ENCODE measurements around the gene CFAP107.
"Not testable (repeated sequence)": the region's sequence is repeated elsewhere in the genome, so short reads cannot be mapped to it uniquely, and the experiment has no call there.

The CFAP107 gene

GRCh38 chr1:12745992-12746323, at the start of gene CFAP107:
Gene CFAP107 (plus strand): TSS chr1:12746200. CDS start chr1:12746431, 231 bp downstream.
- DNase-seq (ENCODE audit: low spot score) = no peak
- no peak for FAIRE-seq

- DNase-seq (ENCODE audit: low spot score) (no peak), FAIRE-seq (no peak)
Measured at GRCh38 chr1:12696658-12697057, 49.3 kb upstream of the CFAP107 start.

GRCh38 chr1:12697397-12697796, 48.6 kb upstream of the CFAP107 start:
- DNase-seq (ENCODE audit: low spot score) = no peak
- FAIRE-seq = no peak

GRCh38 chr1:12703821-12704451, 42.1 kb upstream of the CFAP107 start:
- FAIRE-seq = no peak
- DNase-seq (ENCODE audit: low spot score) = no peak

GRCh38 chr1:12706061-12706460, 39.9 kb upstream of the CFAP107 start:
- DNase-seq (ENCODE audit: low spot score) = no peak
- FAIRE-seq = no peak

DNA sequence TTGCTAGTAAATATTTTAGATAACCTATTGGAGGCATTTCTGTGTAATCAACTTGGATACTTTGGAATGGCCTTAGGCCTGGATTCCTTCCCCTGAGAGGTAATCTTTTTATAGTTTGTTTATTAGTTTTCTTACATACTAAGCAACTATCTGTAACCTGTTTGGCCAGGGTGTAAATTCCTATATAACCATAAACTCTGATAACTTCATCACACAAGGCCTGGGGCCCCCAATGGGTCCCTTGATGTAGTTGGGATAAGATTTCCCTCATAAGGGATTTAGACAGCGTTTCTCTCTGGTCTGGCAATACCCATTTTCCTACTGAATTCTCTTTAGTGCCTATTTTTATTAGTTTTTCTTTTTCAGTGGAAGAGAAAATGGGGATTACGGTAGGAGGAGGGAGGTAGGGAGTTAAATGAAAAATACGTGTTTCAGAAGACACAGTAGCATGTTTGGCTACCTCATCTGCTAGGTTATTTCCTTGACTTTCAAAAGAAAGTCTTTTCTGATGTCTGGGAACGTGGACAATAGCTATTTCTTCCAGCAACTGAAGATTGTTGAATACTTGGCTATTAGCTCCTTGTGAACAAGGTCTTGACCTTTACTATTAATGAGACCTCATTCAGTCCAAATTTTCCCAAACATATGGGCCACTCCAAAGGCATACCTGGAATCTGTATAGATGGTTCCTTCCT, 37.5 kb upstream of the CFAP107 start:
- DNase-seq (ENCODE audit: low spot score) (no peak), FAIRE-seq (no peak)

DNA sequence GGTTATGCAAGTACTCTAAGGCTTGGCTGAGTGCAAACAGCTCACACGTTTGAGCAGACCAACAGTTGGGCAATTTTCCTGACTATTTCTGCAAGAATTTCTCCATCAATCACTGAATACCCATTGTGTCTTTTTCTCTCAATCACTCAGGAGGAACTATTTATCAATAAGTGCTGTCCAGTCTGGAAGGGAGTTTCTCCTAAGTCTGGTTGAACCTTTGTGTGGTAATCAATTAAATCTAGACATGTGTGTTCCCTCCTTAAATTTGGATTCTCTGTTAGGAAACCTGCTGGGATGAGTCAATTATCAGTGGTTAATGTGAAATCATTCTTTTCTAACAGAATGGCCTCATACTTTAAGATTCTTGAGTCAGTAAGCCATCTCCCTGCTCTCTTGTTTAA, 36.9 kb upstream of the CFAP107 start:
- no peak for DNase-seq (ENCODE audit: low spot score)
- no peak for FAIRE-seq

DNA sequence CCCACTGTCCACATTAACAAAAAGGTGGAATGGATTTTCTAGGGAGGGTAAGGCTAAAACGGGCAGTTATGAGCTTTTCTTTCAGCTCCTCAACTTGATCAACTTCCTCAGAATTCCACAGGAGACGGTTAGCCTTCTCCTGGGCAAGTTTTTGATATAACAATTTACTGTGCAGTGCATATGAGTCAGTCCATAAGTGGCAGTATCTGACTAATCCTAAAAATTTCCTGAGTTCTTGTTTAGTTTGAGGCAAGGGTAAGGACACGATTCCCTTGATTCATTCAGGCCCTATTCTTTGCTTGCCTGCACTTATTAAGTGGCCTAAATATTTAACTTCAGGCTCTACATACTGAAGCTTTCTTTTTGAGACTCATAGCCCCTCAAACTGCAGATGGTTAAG, 36.3 kb upstream of the CFAP107 start:
- FAIRE-seq (no peak), DNase-seq (ENCODE audit: low spot score) (no peak)

- FAIRE-seq = no peak
- DNase-seq (ENCODE audit: low spot score) = no peak
Measured at GRCh38 chr1:12711536-12711935, 34.5 kb upstream of the CFAP107 start.

DNA sequence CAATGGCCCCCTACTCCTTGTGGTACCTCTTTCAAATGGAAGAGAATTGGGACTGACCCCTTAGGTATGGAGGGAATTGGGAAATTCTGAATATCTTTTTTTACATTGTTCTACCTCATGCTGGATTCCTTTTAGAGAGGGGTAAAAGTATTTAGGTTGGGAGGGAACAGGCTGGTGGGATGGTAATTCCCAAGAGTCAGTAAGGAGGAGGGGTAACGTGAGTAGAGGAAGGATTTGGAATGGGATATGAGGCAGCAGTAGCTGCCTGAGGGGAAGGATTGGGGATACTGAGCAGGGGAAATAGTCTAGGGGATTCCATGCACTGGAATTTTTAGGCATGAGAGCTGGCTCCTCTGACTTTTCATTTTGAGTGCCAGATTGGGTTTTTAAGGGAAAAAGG, 33.9 kb upstream of the CFAP107 start:
- no peak for DNase-seq (ENCODE audit: low spot score)
- no peak for FAIRE-seq

GRCh38 chr1:12712929-12713328, 33.1 kb upstream of the CFAP107 start:
- DNase-seq (ENCODE audit: low spot score) = no peak
- no peak for FAIRE-seq

DNA sequence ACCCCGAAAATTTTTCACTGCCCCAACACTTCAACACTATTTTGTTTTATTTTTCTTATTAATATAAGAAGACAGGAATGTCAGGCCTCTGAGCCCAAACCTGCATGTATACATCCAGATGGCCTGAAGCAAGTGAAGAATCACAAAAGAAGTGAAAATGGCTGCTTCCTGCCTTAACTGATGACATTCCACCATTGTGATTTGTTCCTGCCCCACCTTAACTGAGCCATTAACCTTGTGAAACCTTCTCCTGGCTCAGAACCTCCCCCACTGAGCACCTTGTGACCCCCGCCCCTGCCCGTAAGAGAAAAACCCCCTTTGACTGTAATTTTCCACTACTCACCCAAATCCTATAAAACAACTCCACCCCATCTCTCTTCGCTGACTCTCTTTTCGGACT, 32.3 kb upstream of the CFAP107 start:
- not testable (repeated sequence) for FAIRE-seq; DNase-seq (ENCODE audit: low spot score)

DNA sequence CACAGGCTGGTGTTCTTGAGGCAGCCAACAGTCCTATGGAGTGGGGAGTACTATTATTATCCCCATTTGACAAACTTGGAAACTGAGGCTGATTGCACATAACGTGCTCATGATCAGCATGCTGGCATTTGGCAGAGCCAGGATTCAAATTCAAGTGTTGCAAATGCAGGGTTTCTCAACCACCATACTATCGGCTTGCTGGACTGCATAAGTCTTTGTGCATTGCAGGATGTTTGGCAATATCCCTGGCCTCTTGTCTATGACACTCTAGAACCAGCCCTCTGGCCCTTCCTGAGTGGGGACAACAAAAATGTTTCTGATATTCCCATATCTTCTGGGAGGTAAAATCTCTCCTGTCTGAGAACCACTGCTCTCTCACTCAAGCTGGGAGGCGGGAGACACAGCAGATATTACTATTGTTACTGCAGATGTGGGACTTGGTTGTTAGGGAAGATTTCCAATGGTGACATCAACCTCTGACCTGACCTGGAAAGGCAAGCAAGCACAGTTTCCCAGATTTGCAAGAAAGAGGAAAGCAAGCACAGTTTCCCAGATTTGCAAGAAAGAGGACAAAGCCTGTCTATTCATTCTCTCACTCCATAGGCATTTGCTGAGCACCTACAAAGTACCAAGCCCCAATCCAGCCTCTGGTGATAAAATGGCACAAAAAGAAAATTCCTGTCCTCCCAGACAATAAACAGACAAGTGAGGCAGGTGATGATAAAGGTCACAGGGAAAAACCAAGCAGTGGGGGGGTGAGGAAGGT, 31.1 kb upstream of the CFAP107 start:
- DNase-seq (ENCODE audit: low spot score) = no peak
- FAIRE-seq = no peak

DNA sequence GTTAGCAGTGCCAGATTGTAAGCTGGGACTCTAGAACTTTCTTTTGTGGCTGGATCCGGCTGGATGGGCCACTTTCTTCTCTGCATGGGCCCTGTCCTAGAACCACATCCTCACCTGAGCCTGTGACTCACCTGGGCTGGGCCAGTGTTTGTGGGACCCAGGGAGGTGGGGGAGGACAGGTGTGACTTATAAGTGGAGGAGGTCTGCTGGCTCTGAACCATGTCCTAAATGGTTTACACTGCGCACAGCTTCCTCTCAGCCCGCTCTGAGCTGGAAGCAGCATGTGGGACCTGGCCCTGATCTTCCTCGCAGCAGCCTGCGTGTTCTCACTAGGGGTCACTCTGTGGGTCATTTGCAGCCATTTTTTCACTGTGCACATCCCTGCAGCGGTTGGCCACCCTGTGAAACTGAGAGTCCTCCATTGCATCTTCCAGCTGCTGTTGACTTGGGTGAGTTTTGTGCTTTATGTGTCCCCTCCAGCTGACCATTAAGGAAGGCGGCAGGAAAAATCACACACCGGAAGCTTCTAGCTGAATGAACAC, 30.0 kb upstream of the CFAP107 start, which contains the start of gene AADACL3:
Gene AADACL3, plus strand, starts transcription at position 215 of the 542 bp plus-strand sequence. Its CDS starts 67 bp downstream, at position 282.
- FAIRE-seq (no peak), DNase-seq (ENCODE audit: low spot score) (no peak)

GRCh38 chr1:12717301-12717838, 28.6 kb upstream of the CFAP107 start:
- no peak for DNase-seq (ENCODE audit: low spot score)
- FAIRE-seq = no peak

- FAIRE-seq (no peak), DNase-seq (ENCODE audit: low spot score) (no peak)
Measured at GRCh38 chr1:12722626-12723025, 23.4 kb upstream of the CFAP107 start.

DNA sequence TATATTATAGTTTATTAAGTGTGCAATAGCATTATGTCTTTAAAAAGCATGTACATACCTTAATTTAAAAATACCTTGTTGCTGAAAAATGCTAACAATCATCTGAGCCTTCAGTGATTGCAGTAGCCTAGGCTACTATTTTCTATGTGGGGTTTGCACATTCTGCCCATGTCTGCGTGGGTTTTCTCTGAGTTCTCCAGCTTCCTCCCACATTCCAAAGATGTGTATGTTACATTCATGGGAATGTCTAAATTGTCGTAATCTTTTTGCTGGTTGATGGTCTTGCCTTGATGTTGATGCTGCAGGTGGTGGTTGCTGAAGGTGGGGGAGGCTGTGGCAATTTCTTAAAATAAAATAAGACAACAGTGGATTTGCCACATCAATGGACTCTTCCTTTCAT, 17.6 kb upstream of the CFAP107 start:
- FAIRE-seq (no peak), DNase-seq (ENCODE audit: low spot score) (no peak)

DNA sequence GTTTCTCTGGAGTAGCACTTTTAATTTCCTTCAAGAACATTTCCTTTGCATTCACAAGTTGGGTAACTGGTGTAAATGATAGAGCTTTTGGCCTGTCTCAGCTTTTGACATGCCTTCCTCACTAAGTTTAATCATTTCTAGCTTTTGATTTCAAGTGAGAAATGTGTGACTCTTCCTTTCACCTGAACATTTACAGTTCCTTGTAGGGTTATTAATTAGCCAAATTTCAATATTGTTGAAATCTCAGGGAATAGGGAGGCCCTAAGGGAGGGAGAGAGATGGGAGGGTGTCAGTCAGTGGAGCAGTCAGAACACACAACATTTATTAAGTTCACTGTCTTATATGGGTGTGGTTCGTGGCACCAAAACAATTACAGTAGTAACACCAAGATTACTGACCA, 15.8 kb upstream of the CFAP107 start:
- no peak for FAIRE-seq
- DNase-seq (ENCODE audit: low spot score) = no peak

GRCh38 chr1:12731084-12731483, 14.9 kb upstream of the CFAP107 start:
- FAIRE-seq; DNase-seq (ENCODE audit: low spot score): not testable (repeated sequence)

DNA sequence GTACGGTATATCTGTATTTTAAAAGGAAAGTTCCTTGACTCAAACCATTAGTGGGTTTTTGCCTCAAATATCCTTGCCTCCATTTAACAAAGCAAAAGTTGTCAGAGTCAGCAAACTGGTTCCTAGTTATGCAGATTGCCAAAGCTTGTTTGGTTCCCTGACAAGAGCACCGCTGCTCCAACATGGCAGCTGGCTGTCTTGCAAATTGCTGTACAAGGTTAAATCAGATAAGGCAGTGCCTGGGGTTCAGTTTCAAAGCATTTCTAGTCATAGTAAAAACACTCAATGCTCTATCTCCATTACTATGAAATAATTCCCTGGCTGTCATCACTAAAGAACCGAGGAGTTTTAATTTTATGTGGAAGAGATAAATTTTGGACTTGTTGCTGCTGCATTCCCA, 11.3 kb upstream of the CFAP107 start:
- DNase-seq (ENCODE audit: low spot score) = no peak
- no peak for FAIRE-seq

- FAIRE-seq = no peak
- DNase-seq (ENCODE audit: low spot score) = no peak
Measured at GRCh38 chr1:12738934-12739333, 7.1 kb upstream of the CFAP107 start.

GRCh38 chr1:12739613-12740012, 6.4 kb upstream of the CFAP107 start:
- no peak for FAIRE-seq
- no peak for DNase-seq (ENCODE audit: low spot score)

Measured in RCC 7860 (cell line).